B cell (primary cell): ENCODE measurements around the gene RRM1. TPM values are rescaled to one million over a fixed set of nuclear protein-coding genes. Genes with fewer than 3 reads are reported as not detected.

Source experiments
- ATAC-seq: fragments of 200-7000 bp; cut with Tn5 transposase; one replicate; pipeline ENCODE4 v1.10.0; 2021; ENCODE audit warnings: low read depth, mild to moderate bottlenecking, moderate number of reproducible peaks, moderate library complexity
- CTCF ChIA-PET: fragments of 350-600 bp; sonication (Branson Sonifier 250); formaldehyde crosslinking; loops from one replicate; lab custom pipeline; 2021; ENCODE audit warnings: antibody characterized with exemption, inconsistent platforms; lab: Charles Lee
- POLR2A ChIA-PET: fragments of 350-600 bp; sonication (Branson Sonifier 250); formaldehyde crosslinking; loops from one replicate; lab custom pipeline; 2021; ENCODE audit warnings: antibody characterized with exemption; lab: Charles Lee
- DNase-seq: peaks from one replicate; pipeline ENCODE4 v3.0.0; 2013
- H2AFZ ChIP-seq: 2 replicates; pipeline ENCODE4 v1.6.1; 2012; ENCODE audit warnings: mild to moderate bottlenecking, low read depth, low read length; ENCODE audit not compliant: insufficient read depth, poor library complexity, severe bottlenecking
- H3K27ac ChIP-seq, 2 donors: 1 replicate in 1 of 2; 2 replicates in 1 of 2; pipeline ENCODE4 v1.5.1; 2012 to 2013; ENCODE audit warnings: low read length in 2 of 2, mild to moderate bottlenecking in 2 of 2, moderate library complexity in 1 of 2
- H3K27me3 ChIP-seq, 4 experiments: fragments of 200-600 bp in 1 of 4; sonication (generic) in 1 of 4; replicated peaks in 1 of 4; 1 replicate in 2 of 4; 2 replicates in 2 of 4; pipeline versions ENCODE4 v1.6.1 to v1.7.0; 2013 to 2016; ENCODE audit warnings: low read length in 3 of 4, mild to moderate bottlenecking in 2 of 4, mixed read lengths in 1 of 4, moderate library complexity in 1 of 4; ENCODE audit not compliant: insufficient read depth in 4 of 4, control insufficient read depth in 3 of 4; ENCODE audit errors: control extremely low read depth in 1 of 4
- H3K36me3 ChIP-seq, 2 experiments: replicated peaks in 1 of 2; 1 replicate in 1 of 2; 2 replicates in 1 of 2; pipeline versions ENCODE4 v1.6.1 to v1.7.1; 2013; ENCODE audit warnings: low read length in 1 of 2; ENCODE audit not compliant: insufficient read depth in 2 of 2, control insufficient read depth in 1 of 2; ENCODE audit errors: control extremely low read depth in 1 of 2, extremely low read depth in 1 of 2
- H3K4me1 ChIP-seq, 2 donors: fragments of 200-600 bp in 1 of 2; sonication (generic) in 1 of 2; 1 replicate in 1 of 2; 2 replicates in 1 of 2; pipeline versions ENCODE4 v1.5.1 to v1.6.1; 2013 to 2017; ENCODE audit warnings: low read length in 2 of 2; ENCODE audit not compliant: control insufficient read depth in 2 of 2, insufficient read depth in 2 of 2
- H3K4me2 ChIP-seq: replicated peaks from 2 replicates; pipeline ENCODE3; 2012; ENCODE audit warnings: mild to moderate bottlenecking, low read depth, low read length; ENCODE audit not compliant: poor library complexity, severe bottlenecking
- H3K4me3 ChIP-seq, 5 experiments: fragments of 200-600 bp in 1 of 5; sonication (generic) in 1 of 5; 1 replicate in 3 of 5; 2 replicates in 2 of 5; pipeline versions ENCODE4 v1.5.1 to v1.7.0; 2011 to 2016; ENCODE audit warnings: low read length in 4 of 5, mild to moderate bottlenecking in 4 of 5, low read depth in 2 of 5, control low read depth in 1 of 5, moderate library complexity in 1 of 5; ENCODE audit not compliant: insufficient read depth in 1 of 5; ENCODE audit errors: control extremely low read depth in 1 of 5, extremely low read depth in 1 of 5
- H3K79me2 ChIP-seq: fragments of 200-600 bp; sonication (generic); one replicate; pipeline ENCODE4 v1.6.0; 2016; ENCODE audit warnings: low read length; ENCODE audit not compliant: control insufficient read depth, insufficient read depth
- H3K9ac ChIP-seq: fragments of 200-600 bp; sonication (generic); 2 replicates; pipeline ENCODE4 v1.6.1; 2017; ENCODE audit warnings: mild to moderate bottlenecking, low read length, moderate library complexity
- H3K9me3 ChIP-seq, 3 donors: one replicate each; pipeline versions ENCODE4 v1.6.1 to v1.7.1; 2013; ENCODE audit warnings: low read length in 2 of 3; ENCODE audit not compliant: control insufficient read depth in 2 of 3, insufficient read depth in 1 of 3; ENCODE audit errors: control extremely low read depth in 1 of 3
- H4K20me1 ChIP-seq: 2 replicates; pipeline ENCODE4 v1.6.0; 2012; ENCODE audit warnings: mild to moderate bottlenecking, low read length; ENCODE audit not compliant: insufficient read depth, control insufficient read depth, poor library complexity, severe bottlenecking
- H3K27ac Mint-ChIP-seq: one replicate; pipeline ENCODE4 v1.8.0; 2021; ENCODE audit warnings: mixed read lengths
- H3K27me3 Mint-ChIP-seq: one replicate; pipeline ENCODE4 v1.8.0; 2021; ENCODE audit warnings: mixed read lengths
- H3K4me1 Mint-ChIP-seq: one replicate; pipeline ENCODE4 v1.8.0; 2021; ENCODE audit warnings: mixed read lengths
- H3K4me3 Mint-ChIP-seq: one replicate; pipeline ENCODE4 v1.8.0; 2021; ENCODE audit warnings: mixed read lengths
- H3K9me3 Mint-ChIP-seq: one replicate; pipeline ENCODE4 v1.8.0; 2022; ENCODE audit warnings: mixed read lengths; ENCODE audit not compliant: insufficient read depth
- EZH2 ChIP-seq: IDR thresholded peaks from 2 replicates; pipeline ENCODE4 v1.6.1; 2012; ENCODE audit warnings: borderline replicate concordance, low read depth, mild to moderate bottlenecking, moderate library complexity, low read length; ENCODE audit not compliant: insufficient read depth, poor library complexity, severe bottlenecking
- WGBS: methylation state at CpG from one replicate; pipeline ENCODE4 v1.1.5; 2013; ENCODE audit warnings: missing lambda C conversion rate; ENCODE audit not compliant: insufficient coverage; 5-methylcytosine and 5-hydroxymethylcytosine counted together
- intact Hi-C: fragments of 100-400 bp; cut with micrococcal nuclease; formaldehyde crosslinking; loops from one replicate; pipeline ENCODE4 v1.10.0; 2022
- polyA plus RNA-seq: library from polyadenylated mRNA; depleted of rRNA; stranded (reverse); fragments of >200 nt; gene quantifications from 2 replicates; pipeline ENCODE4 v1.2.3, GENCODE V29; 2012
- total RNA-seq, 2 donors: library from RNA; stranded (reverse); fragments of 120-200 nt in 1 of 2; gene quantifications; 1 replicate in 1 of 2; 2 replicates in 1 of 2; pipeline versions ENCODE4 v1.2.3 to v1.2.4, GENCODE V29; 2013 to 2022
- TF ChIP-seq, protein P1 (sequence below): fragments of 200-600 bp; IDR thresholded peaks from one replicate; pipeline ENCODE4 v1.8.0; 2022; ENCODE audit warnings: antibody characterized with exemption, mild to moderate bottlenecking

The RRM1 gene
- total and polyA plus RNA-seq, 2 donors (not counting 1 experiment from before 2014, with no cell fraction given): 6.0 to 24.5 TPM

DNA sequence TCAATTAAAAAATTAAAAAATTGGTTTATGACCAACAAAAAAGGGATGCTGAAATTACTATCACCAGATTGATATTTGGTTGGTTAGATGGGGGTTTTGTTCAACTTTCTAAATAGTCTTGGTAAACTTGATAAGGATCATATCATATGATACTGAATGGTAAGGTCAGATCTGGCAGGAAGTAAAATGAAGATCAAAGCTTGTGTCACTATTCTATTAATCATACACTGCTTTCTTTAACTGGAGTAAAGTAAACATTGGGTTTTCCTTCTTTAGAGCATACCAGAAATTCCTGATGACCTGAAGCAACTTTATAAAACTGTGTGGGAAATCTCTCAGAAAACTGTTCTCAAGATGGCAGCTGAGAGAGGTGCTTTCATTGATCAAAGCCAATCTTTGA is 40.2 kb downstream of the RRM1 start:
- Histone ChIP-seq H2AFZ (no peak overlapping the region), H3K9me3 (peaks cover 0 to 6% (median 0%) of the 10 kb centered on the region in 3 donors), H3K27me3 (no peaks in the 10 kb centered on the region), H3K4me3 (no peak overlapping the region), H3K4me1 (no peaks in the 10 kb centered on the region), H3K27ac (no peak overlapping the region), H4K20me1 (no peaks in the 10 kb centered on the region), H3K4me2 (no peak overlapping the region), H3K79me2 (no peaks in the 10 kb centered on the region), H3K36me3 (peaks cover 13 to 46% of the 10 kb centered on the region in 2 experiments), H3K9ac (no peak overlapping the region)
- ATAC-seq (no peak), DNase-seq (no peak)
- TF ChIP-seq, protein P1, sequence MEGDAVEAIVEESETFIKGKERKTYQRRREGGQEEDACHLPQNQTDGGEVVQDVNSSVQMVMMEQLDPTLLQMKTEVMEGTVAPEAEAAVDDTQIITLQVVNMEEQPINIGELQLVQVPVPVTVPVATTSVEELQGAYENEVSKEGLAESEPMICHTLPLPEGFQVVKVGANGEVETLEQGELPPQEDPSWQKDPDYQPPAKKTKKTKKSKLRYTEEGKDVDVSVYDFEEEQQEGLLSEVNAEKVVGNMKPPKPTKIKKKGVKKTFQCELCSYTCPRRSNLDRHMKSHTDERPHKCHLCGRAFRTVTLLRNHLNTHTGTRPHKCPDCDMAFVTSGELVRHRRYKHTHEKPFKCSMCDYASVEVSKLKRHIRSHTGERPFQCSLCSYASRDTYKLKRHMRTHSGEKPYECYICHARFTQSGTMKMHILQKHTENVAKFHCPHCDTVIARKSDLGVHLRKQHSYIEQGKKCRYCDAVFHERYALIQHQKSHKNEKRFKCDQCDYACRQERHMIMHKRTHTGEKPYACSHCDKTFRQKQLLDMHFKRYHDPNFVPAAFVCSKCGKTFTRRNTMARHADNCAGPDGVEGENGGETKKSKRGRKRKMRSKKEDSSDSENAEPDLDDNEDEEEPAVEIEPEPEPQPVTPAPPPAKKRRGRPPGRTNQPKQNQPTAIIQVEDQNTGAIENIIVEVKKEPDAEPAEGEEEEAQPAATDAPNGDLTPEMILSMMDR: no peak
- TF ChIP-seq EZH2: no peak
- Mint-ChIP-seq H3K9me3 (peaks cover 6% of the 10 kb centered on the region), H3K27me3 (no peaks in the 10 kb centered on the region), H3K4me3 (no peak overlapping the region), H3K4me1 (no peaks in the 10 kb centered on the region), H3K27ac (no peak overlapping the region)
- ChIA-PET CTCF (no interaction called here), POLR2A (no interaction called here)
- intact Hi-C loops: no loop called here

DNA sequence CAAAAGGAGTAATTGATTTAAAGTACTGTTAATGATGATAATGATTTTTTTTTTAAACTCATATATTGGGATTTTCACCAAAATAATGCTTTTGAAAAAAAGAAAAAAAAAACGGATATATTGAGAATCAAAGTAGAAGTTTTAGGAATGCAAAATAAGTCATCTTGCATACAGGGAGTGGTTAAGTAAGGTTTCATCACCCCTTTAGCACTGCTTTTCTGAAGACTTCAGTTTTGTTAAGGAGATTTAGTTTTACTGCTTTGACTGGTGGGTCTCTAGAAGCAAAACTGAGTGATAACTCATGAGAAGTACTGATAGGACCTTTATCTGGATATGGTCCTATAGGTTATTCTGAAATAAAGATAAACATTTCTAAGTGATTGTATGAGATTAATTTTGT is 43.9 kb downstream of the RRM1 start:
- ATAC-seq (no peak), DNase-seq (no peak)
- H2AFZ ChIP-seq: no peak overlapping the region
- H4K20me1 ChIP-seq: no peaks in the 10 kb centered on the region
- no peak overlapping the region for H3K9ac ChIP-seq
- H3K36me3 ChIP-seq: peaks cover 4 to 41% of the 10 kb centered on the region in 2 experiments
- Mint-ChIP-seq H3K4me3 (no peak overlapping the region), H3K9me3 (peaks cover 15% of the 10 kb centered on the region), H3K27ac (no peak overlapping the region), H3K27me3 (no peaks in the 10 kb centered on the region), H3K4me1 (no peaks in the 10 kb centered on the region)
- intact Hi-C loops: no loop called here
- H3K4me3 ChIP-seq: no peak overlapping the region
- H3K4me2 ChIP-seq: no peak overlapping the region
- CTCF ChIA-PET: no interaction called here
- peaks cover 3 to 17% (median 14%) of the 10 kb centered on the region in 3 donors for H3K9me3 ChIP-seq
- POLR2A ChIA-PET: no interaction called here
- TF ChIP-seq, protein P1: no peak
- no peak for TF ChIP-seq EZH2
- no peaks in the 10 kb centered on the region for H3K27me3 ChIP-seq
- no CpG with 5 or more reads among the region's 1 CpG for WGBS
- no peaks in the 10 kb centered on the region for H3K4me1 ChIP-seq
- H3K79me2 ChIP-seq: no peaks in the 10 kb centered on the region
- H3K27ac ChIP-seq: no peak overlapping the region
